IMR-90 (cell line): ENCODE data around the gene DYNLL2. TPM values are rescaled to one million over a fixed set of nuclear protein-coding genes. Genes with fewer than 3 reads are reported as not detected.

Experiments used
- ATAC-seq: fragments of 200-7000 bp; cut with Tn5 transposase; 2 replicates; pipeline ENCODE4 v1.9.1; 2020; ENCODE audit warnings: low read depth, mild to moderate bottlenecking, moderate library complexity
- BruUV-seq: library from RNA; stranded (reverse); fragments of 400-500 nt; replicated peaks from 2 replicates; lab custom pipeline; 2021; lab: Mats Ljungman, UMichigan
- CTCF ChIA-PET: fragments of 300-600 bp; formaldehyde crosslinking; extraction: SDS; loops from one replicate; lab custom pipeline; 2021; ENCODE audit warnings: antibody characterized with exemption; lab: Yijun Ruan, JAX
- POLR2A ChIA-PET: fragments of 300-600 bp; sonication (Branson Sonifier 250); formaldehyde crosslinking; loops from one replicate; lab custom pipeline; 2022; ENCODE audit warnings: antibody characterized with exemption; ENCODE audit not compliant: unreplicated experiment; lab: Charles Lee
- DNase-seq: peaks from one replicate; pipeline ENCODE4 v3.0.0; 2013
- H2AFZ ChIP-seq: replicated peaks from 2 replicates; pipeline ENCODE3; 2013; ENCODE audit warnings: low read length, mild to moderate bottlenecking; ENCODE audit not compliant: poor library complexity
- H2AK5ac ChIP-seq: 2 replicates; pipeline ENCODE4 v1.6.1; 2013; ENCODE audit warnings: low read depth, low read length, inconsistent platforms
- H2AK9ac ChIP-seq: replicated peaks from 2 replicates; pipeline ENCODE3; 2013; ENCODE audit warnings: mild to moderate bottlenecking, low read depth, low read length, moderate library complexity; ENCODE audit not compliant: poor library complexity
- H2BK120ac ChIP-seq: 2 replicates; pipeline ENCODE4 v1.6.1; 2013; ENCODE audit warnings: low read depth, low read length, inconsistent platforms
- H2BK15ac ChIP-seq: 3 replicates; pipeline ENCODE4 v1.6.1; 2013; ENCODE audit warnings: low read depth, low read length, inconsistent platforms
- H2BK20ac ChIP-seq: 2 replicates; pipeline ENCODE4 v1.6.1; 2013; ENCODE audit warnings: low read depth, mild to moderate bottlenecking, inconsistent platforms, low read length, moderate library complexity
- H2BK5ac ChIP-seq: 2 replicates; pipeline ENCODE4 v1.6.1; 2013; ENCODE audit warnings: mild to moderate bottlenecking, low read depth, low read length, inconsistent platforms; ENCODE audit not compliant: poor library complexity, severe bottlenecking
- H3K14ac ChIP-seq: replicated peaks from 2 replicates; pipeline ENCODE4 v1.6.1; 2013; ENCODE audit warnings: low read depth, low read length, inconsistent platforms
- H3K18ac ChIP-seq: 2 replicates; pipeline ENCODE4 v1.6.1; 2013; ENCODE audit warnings: low read depth, low read length, control low read depth
- H3K23ac ChIP-seq: 2 replicates; pipeline ENCODE4 v1.6.1; 2013; ENCODE audit warnings: low read depth, low read length, inconsistent platforms
- H3K27ac ChIP-seq: 2 replicates; pipeline ENCODE4 v1.5.1; 2013; ENCODE audit warnings: mild to moderate bottlenecking, control low read depth, low read length; ENCODE audit not compliant: insufficient read depth
- H3K27me3 ChIP-seq: 2 replicates; pipeline ENCODE4 v1.6.1; 2013; ENCODE audit warnings: low read length; ENCODE audit not compliant: control insufficient read depth, insufficient read depth
- H3K36me3 ChIP-seq: 2 replicates; pipeline ENCODE4 v1.6.1; 2013; ENCODE audit warnings: low read length, mixed read lengths; ENCODE audit not compliant: control insufficient read depth, insufficient read depth
- H3K4ac ChIP-seq: 2 replicates; pipeline ENCODE4 v1.6.1; 2013; ENCODE audit warnings: low read depth, low read length, inconsistent platforms
- H3K4me1 ChIP-seq: 2 replicates; pipeline ENCODE4 v1.6.1; 2013; ENCODE audit warnings: low read length, mixed read lengths; ENCODE audit not compliant: control insufficient read depth, insufficient read depth
- H3K4me2 ChIP-seq: 2 replicates; pipeline ENCODE4 v1.6.1; 2013; ENCODE audit warnings: low read depth, mild to moderate bottlenecking, control low read depth, low read length, moderate library complexity
- H3K4me3 ChIP-seq: 2 replicates; pipeline ENCODE4 v1.5.1; 2013; ENCODE audit warnings: low read depth, mild to moderate bottlenecking, control low read depth, low read length, moderate library complexity; ENCODE audit not compliant: insufficient read depth
- H3K56ac ChIP-seq: 2 replicates; pipeline ENCODE4 v1.6.1; 2013; ENCODE audit warnings: low read length, inconsistent platforms; ENCODE audit not compliant: insufficient read depth; ENCODE audit errors: extremely low read depth
- H3K79me1 ChIP-seq, 2 experiments: 2 replicates each; pipeline ENCODE4 v1.6.1; 2013; ENCODE audit warnings: low read length in 2 of 2, inconsistent platforms in 1 of 2, low read depth in 1 of 2
- H3K9ac ChIP-seq: 2 replicates; pipeline ENCODE4 v1.6.1; 2013; ENCODE audit warnings: low read depth, low read length, control low read depth
- H3K9me1 ChIP-seq: 2 replicates; pipeline ENCODE4 v1.6.1; 2013; ENCODE audit warnings: low read length, inconsistent platforms; ENCODE audit not compliant: insufficient read depth
- H3K9me3 ChIP-seq: 2 replicates; pipeline ENCODE4 v1.6.1; 2013; ENCODE audit warnings: low read length; ENCODE audit not compliant: control insufficient read depth, insufficient read depth
- H4K20me1 ChIP-seq: 2 replicates; pipeline ENCODE4 v1.6.1; 2013; ENCODE audit warnings: low read length, inconsistent platforms; ENCODE audit not compliant: insufficient read depth
- H4K5ac ChIP-seq: 2 replicates; pipeline ENCODE4 v1.6.1; 2013; ENCODE audit warnings: mild to moderate bottlenecking, low read depth, low read length, control low read depth
- H4K8ac ChIP-seq, 2 experiments: 2 replicates each; pipeline ENCODE4 v1.6.1; 2013; ENCODE audit warnings: low read depth in 2 of 2, low read length in 2 of 2, control low read depth in 1 of 2, inconsistent platforms in 1 of 2
- H4K91ac ChIP-seq: 2 replicates; pipeline ENCODE4 v1.6.1; 2013; ENCODE audit warnings: low read depth, low read length, inconsistent platforms; ENCODE audit not compliant: insufficient read depth
- BHLHE40 ChIP-seq: fragments of 150-350 bp; IDR thresholded peaks from 2 replicates; pipeline ENCODE4 v1.6.1; 2016; ENCODE audit warnings: mild to moderate bottlenecking, low read depth, low read length
- FOS ChIP-seq: fragments of 150-350 bp; IDR thresholded peaks from 2 replicates; pipeline ENCODE4 v1.6.1; 2016; ENCODE audit warnings: low read depth, low read length
- NFE2L2 ChIP-seq: fragments of 150-350 bp; IDR thresholded peaks from 2 replicates; pipeline ENCODE4 v1.6.1; 2016; ENCODE audit warnings: low read depth, mild to moderate bottlenecking, low read length
- RCOR1 ChIP-seq: IDR thresholded peaks from 2 replicates; pipeline ENCODE4 v1.6.1; 2012; ENCODE audit warnings: mild to moderate bottlenecking, low read length, improper control_type of control experiment; ENCODE audit not compliant: insufficient replicate concordance
- RFX5 ChIP-seq: IDR thresholded peaks from 2 replicates; pipeline ENCODE4 v1.8.0; 2012; ENCODE audit warnings: low read depth, mild to moderate bottlenecking, low read length, moderate library complexity
- WGBS, 2 experiments: methylation state at CpG; one replicate each; pipeline versions ENCODE4 v1.1.5 to v1.1.7; 2013; ENCODE audit warnings: missing lambda C conversion rate in 2 of 2; ENCODE audit not compliant: insufficient read length in 1 of 2; ENCODE audit errors: extremely low coverage in 2 of 2; 5-methylcytosine and 5-hydroxymethylcytosine counted together
- dilution Hi-C: fragments of 300-500 bp; cut with HindIII; formaldehyde crosslinking; loops from one replicate; pipeline ENCODE4 v1.14.3; 2018; ENCODE audit warnings: low sequenced_read_pairs; ENCODE audit not compliant: unreplicated experiment
- in situ Hi-C: fragments of 300-500 bp; cut with MboI; formaldehyde crosslinking; loops from 3 replicates; pipeline ENCODE4 v1.14.3; 2019; ENCODE audit warnings: low sequenced_read_pairs, inconsistent platforms, mixed read lengths
- intact Hi-C: fragments of 100-400 bp; cut with micrococcal nuclease; formaldehyde crosslinking; loops from 2 replicates; pipeline ENCODE4 v1.10.0; 2022
- polyA plus RNA-seq, 3 experiments: library from polyadenylated mRNA; depleted of rRNA; stranded (reverse); fragments of >200 nt; gene quantifications; 2 replicates each; pipeline ENCODE4 v1.2.3, GENCODE V29; 2012; ENCODE audit warnings: low replicate concordance in 1 of 3
- total RNA-seq: library from RNA; depleted of rRNA; stranded (reverse); fragments of >200 nt; gene quantifications from 2 replicates; pipeline ENCODE4 v1.2.3, GENCODE V29; 2012
- TF ChIP-seq, protein P1 (sequence below): conservative IDR thresholded peaks from 2 replicates; pipeline ENCODE4 v1.5.1; 2012; ENCODE audit warnings: mild to moderate bottlenecking, low read depth, low read length, improper control_type of control experiment
- TF ChIP-seq, protein P2 (sequence below): fragments of 150-350 bp; IDR thresholded peaks from 2 replicates; pipeline ENCODE4 v1.6.1; 2016; ENCODE audit warnings: low read depth, mild to moderate bottlenecking, low read length, moderate library complexity, borderline replicate concordance

The DYNLL2 gene
- total and polyA plus RNA-seq, 2 of the 4 experiments (the other 2 are of a cell fraction), result 9.1 to 14.2 TPM

DNA sequence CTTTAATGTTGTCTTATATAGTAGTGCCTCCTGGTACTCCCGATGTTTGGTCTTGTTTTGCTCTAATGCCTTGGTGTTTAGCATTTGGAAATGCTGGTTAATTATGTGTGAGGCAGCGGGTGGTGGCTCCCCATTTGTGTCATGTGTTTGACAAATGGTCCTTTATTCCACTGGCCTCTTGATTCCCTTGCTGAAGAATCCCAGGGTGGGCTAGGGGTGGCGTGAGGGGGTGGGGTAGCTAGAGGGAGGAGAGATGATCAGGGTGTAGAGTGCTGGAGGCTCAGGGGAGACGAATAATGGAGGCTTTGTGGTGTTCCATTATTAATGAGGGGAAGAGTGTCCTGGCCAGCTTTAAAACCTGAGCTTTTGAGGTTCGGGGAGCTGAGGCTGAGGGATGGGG is 5.4 kb downstream of the DYNLL2 start (continued):
- TF ChIP-seq, protein P1, sequence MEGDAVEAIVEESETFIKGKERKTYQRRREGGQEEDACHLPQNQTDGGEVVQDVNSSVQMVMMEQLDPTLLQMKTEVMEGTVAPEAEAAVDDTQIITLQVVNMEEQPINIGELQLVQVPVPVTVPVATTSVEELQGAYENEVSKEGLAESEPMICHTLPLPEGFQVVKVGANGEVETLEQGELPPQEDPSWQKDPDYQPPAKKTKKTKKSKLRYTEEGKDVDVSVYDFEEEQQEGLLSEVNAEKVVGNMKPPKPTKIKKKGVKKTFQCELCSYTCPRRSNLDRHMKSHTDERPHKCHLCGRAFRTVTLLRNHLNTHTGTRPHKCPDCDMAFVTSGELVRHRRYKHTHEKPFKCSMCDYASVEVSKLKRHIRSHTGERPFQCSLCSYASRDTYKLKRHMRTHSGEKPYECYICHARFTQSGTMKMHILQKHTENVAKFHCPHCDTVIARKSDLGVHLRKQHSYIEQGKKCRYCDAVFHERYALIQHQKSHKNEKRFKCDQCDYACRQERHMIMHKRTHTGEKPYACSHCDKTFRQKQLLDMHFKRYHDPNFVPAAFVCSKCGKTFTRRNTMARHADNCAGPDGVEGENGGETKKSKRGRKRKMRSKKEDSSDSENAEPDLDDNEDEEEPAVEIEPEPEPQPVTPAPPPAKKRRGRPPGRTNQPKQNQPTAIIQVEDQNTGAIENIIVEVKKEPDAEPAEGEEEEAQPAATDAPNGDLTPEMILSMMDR, result no peak
- TF ChIP-seq RCOR1, result no peak

DNA sequence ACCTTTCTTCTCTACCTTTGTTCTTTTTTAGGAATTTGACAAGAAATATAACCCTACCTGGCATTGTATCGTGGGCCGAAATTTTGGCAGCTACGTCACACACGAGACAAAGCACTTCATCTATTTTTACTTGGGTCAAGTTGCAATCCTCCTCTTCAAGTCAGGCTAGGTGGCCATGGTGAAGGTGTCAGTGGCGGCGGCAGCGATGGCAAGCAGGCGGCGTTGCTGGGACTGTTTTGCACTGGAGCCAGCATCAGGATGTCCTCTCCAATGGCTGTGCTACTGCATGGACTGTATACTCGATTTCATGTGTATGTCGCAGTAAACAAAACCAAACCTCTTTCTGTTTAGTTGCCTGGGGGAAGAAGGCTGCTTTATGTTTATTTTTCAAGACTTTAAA is 5.9 kb downstream of the DYNLL2 start:
- no peak for ATAC-seq
- in situ Hi-C loops (loop anchor here (5.0 kb wide), 1 partner anchor 82 kb away; the partner anchor contains the start of gene SRSF1), dilution Hi-C loops (no loop called here), intact Hi-C loops (no loop called here)
- Histone ChIP-seq H3K27ac (no peak overlapping the region), H3K4me1 (peaks cover 8% of the 10 kb centered on the region), H2BK15ac (no peak overlapping the region), H3K79me1 (peaks cover 19 to 90% of the 10 kb centered on the region in 2 experiments), H3K4ac (no peak overlapping the region), H3K23ac (no peak overlapping the region), H3K14ac (no peak overlapping the region), H4K5ac (no peak overlapping the region), H3K9me3 (no peaks in the 10 kb centered on the region), H3K4me3 (no peak overlapping the region), H4K20me1 (peaks cover 80% of the 10 kb centered on the region), H3K56ac (no peak overlapping the region), H2AK5ac (no peak overlapping the region), H2AFZ (no peak overlapping the region), H2BK20ac (no peak overlapping the region), H3K9ac (no peak overlapping the region), H3K18ac (no peak overlapping the region), H3K9me1 (peaks cover 35% of the 10 kb centered on the region), H2AK9ac (no peak overlapping the region), H4K8ac (no peak overlapping the region), H3K27me3 (no peaks in the 10 kb centered on the region), H3K4me2 (no peak overlapping the region), H4K91ac (no peak overlapping the region), H3K36me3 (peaks cover 62% of the 10 kb centered on the region), H2BK120ac (no peak overlapping the region), H2BK5ac (no peak overlapping the region)
- 88% methylated on average over 6 of the region's 11 CpGs; no CpG with 5 or more reads in 1 of the 2 experiments for WGBS, 2 experiments
- DNase-seq, result no peak
- BruUV-seq, result no TSS peak
- CTCF ChIA-PET, result no interaction called here
- TF ChIP-seq FOS, result no peak
- TF ChIP-seq NFE2L2, result no peak
- TF ChIP-seq, protein P2, sequence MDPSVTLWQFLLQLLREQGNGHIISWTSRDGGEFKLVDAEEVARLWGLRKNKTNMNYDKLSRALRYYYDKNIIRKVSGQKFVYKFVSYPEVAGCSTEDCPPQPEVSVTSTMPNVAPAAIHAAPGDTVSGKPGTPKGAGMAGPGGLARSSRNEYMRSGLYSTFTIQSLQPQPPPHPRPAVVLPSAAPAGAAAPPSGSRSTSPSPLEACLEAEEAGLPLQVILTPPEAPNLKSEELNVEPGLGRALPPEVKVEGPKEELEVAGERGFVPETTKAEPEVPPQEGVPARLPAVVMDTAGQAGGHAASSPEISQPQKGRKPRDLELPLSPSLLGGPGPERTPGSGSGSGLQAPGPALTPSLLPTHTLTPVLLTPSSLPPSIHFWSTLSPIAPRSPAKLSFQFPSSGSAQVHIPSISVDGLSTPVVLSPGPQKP, result no peak
- no peak for TF ChIP-seq RFX5
- TF ChIP-seq BHLHE40, result no peak
- POLR2A ChIA-PET, result interaction anchor here (0.6 kb wide), 1 partner anchor 56 kb away, joined by 4 read pairs; no protein-coding TSS in a partner anchor
